ENCODE results near the gene IL1RL1.

IL1RL1 gene

GRCh38 chr2:102392942-102393341 lies 81.6 kb downstream of the IL1RL1 start:
- no peak for TF ChIP-seq CTCF (IDR thresholded peaks at IDR 0.05; ENCODE audit: borderline replicate concordance, insufficient read depth, low read depth, low read length)
- no peak overlapping the region for H3K4me3 ChIP-seq (ENCODE audit: low read depth, low read length)

GRCh38 chr2:102396012-102396411 lies 84.6 kb downstream of the IL1RL1 start:
- no peak overlapping the region for H3K4me3 ChIP-seq (ENCODE audit: low read depth, low read length)
- TF ChIP-seq CTCF (IDR thresholded peaks at IDR 0.05; ENCODE audit: borderline replicate concordance, insufficient read depth, low read depth, low read length) = no peak

GRCh38 chr2:102397209-102397608 lies 85.8 kb downstream of the IL1RL1 start:
- H3K4me3 ChIP-seq (ENCODE audit: low read depth, low read length) = no peak overlapping the region
- TF ChIP-seq CTCF (IDR thresholded peaks at IDR 0.05; ENCODE audit: borderline replicate concordance, insufficient read depth, low read depth, low read length) = no peak

GRCh38 chr2:102399499-102400141 lies 88.3 kb downstream of the IL1RL1 start:
- TF ChIP-seq CTCF (IDR thresholded peaks at IDR 0.05; ENCODE audit: borderline replicate concordance, insufficient read depth, low read depth, low read length) = no peak
- no peak overlapping the region for H3K4me3 ChIP-seq (ENCODE audit: low read depth, low read length)

- no peak overlapping the region for H3K4me3 ChIP-seq (ENCODE audit: low read depth, low read length)
- TF ChIP-seq CTCF (IDR thresholded peaks at IDR 0.05; ENCODE audit: borderline replicate concordance, insufficient read depth, low read depth, low read length) = no peak
Observed at GRCh38 chr2:102401456-102401855, 90.1 kb downstream of the IL1RL1 start.
